Activated CD4-positive, alpha-beta T cell treated with anti-CD3 and anti-CD28 coated beads for 4 hours (primary cell): ENCODE measurements around the gene CEBPE.

Experiments
- DNase-seq, 2 donors: peaks; one replicate each; pipeline ENCODE4 v3.0.0-alpha.2; 2020

CEBPE gene

DNA sequence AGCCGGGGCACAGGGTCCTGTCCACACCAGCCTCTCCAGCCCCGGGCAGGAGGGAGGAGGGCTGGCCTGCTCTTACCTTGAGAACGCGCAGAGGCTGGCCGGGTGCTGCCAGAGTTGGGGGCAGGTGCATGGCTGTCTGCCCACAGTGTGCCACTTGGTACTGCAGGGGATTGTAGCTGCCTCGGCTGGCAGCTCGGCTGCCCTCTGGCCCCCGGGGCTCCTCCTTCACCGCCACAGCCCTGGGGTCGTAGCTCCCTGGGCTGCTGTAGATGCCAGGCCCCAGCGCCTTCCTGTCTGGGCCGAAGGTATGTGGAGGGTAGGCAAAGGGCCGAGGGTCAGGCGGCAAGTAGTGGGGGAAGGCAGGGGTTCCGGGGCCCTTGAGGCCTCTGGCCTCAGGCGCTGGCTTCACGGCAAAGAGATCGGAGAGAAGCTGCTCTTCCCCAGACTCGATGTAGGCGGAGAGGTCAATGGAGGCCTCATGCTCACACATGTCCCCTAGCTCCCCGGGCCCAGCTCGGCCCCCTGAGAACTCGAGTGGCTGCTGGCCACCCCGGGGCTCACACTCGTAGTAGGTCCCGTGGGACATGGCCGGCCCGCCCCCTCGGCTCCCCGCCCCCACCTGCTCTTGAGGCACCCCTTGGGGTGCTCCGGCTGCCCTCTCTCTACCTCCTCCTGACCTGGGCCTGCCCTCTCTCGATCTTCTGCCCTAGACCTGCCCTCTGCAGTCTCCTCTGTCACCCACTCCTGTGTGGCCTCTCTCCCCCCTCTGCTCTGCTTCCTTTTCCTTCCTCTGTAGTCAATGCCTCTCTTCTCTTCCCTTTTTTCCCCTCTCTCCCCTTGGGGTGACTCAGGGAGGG, at the start of gene CEBPE:
CEBPE (minus strand) TSS at position 750 of the 857 bp plus-strand sequence; CDS start at position 586, 164 bp downstream.
- DNase-seq, result no peak

DNA sequence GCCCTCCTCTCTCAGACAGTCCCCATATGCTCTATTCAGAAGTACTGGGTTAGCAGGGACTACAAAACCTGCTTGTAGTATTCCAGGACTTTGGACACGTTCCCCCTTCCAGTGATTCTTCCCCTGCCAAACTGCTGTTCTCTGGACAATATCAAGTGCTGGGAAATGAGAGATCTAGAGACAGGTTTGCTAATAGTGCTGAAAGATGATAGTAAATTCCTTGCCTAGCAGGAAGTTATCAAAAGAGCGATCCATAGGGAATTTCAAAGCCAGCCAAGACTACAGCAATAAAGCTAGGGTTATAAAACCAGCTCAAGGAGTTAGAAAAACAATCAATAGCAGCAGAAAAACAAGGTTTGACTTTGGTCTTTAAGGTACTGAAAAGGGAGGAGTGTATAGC, 49.2 kb upstream of the CEBPE start:
- no peak for DNase-seq

GRCh38 chr14:23167116-23167847, 48.2 kb upstream of the CEBPE start:
- no peak for DNase-seq

- no peak for DNase-seq
Measured at GRCh38 chr14:23164949-23165348, 45.9 kb upstream of the CEBPE start.

DNA sequence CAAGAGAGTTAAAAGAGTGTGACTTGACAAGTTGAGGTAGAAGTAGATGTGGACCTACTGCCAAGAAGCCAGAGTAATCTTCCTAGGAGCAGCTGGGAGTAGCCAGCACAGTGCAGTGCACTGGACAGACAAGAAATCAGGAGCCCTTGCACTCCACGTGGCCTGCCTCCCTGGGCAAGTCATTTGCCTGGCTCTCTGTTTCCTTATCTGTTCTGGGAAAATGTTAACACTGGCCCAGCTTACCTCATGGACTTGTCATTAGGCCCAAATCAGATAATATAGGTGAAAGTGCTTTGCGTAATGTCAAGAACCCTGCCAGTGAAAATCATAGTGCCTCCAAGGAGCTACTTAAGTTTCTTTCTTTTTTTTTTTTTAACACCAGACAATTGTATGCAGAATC, 45.2 kb upstream of the CEBPE start:
- no peak for DNase-seq

- DNase-seq, result no peak
Measured at GRCh38 chr14:23163830-23164229, 44.8 kb upstream of the CEBPE start.

GRCh38 chr14:23162800-23163199, 43.7 kb upstream of the CEBPE start:
- DNase-seq, result no peak

DNA sequence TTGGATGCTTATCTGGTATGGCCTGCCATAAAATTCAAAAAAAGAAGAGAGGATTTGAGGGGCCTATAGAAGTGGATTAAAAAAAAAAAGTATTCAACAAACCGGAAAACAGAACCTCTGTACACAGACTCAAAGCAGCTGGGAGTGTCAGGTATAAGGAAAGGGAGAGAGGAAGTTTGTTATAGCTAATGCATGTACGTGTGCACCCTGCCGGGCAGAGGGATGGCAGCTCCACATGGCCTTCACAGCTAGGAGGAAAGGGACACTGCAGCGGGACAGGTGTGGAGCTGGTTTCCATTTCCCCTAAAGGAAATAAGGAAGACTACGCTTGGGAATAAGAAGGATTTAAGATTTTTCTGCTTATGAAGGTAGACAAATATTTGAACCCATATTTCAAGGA, 43.0 kb upstream of the CEBPE start:
- DNase-seq, result no peak

DNA sequence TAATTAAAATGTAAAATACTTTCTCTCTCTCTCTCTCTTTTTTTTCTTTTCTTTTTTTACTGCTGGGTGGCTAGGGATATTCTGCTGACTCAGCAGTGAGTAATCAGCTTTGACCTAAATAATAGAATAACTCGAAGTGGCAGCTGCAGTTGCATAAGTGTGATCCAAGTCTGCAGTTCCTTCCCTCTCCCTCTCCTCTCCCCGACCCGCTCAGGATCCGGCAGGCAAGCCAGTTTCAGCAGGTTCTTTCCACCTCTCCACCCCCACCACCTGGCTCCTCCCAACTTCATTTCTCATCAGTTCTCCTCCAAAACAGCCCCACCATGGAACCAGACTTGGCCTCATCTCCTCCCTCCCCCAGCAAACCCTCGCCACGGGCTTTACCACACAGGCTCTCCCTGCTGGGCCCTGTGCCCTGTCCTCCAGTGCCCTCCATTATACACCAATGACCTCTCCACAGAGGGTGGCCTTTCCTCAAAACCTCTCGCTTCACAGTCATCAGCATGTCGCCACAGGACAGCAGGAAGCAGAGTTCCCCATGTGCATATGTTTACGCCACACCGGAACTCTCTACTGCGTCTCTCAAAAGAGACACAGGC, 42.0 kb upstream of the CEBPE start:
- DNase-seq, result no peak

DNA sequence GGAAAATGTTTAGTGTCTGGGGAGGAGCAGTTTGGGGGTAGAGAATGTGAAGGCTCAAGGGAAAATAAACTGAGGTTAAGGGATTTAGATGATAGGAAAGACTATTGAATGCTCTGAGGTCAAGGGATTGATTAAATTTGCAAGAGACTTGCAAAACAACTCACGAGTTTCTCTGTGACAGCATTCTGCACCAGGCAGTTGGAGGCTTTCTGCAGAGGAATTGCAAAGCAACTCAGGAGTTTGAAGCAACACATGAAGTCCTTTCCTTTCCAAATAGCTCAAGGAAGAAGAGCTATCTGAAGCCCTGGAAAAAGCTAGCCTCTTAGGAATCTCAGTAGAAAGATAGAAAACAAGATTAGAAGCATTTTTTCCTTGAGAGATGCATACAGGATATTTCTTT, 40.5 kb upstream of the CEBPE start:
- no peak for DNase-seq

DNA sequence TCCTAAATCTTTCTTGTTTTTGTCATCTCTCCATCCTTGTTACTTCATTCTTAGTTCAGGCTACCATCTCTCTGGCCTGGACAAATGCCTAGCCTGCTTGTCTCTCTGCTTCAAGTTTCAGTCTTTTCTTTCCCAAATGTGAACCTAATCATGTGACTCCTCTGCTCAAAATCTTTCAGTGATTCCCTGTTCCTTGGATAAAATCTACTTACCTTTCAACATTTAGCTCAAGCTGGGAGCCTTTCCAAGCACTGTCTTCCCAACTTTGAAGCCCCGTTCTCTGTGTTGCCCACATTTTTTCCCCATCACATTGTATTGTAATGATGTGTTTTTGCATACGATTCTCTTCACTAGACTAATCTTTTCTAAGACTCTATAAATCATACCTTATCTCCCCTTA, 39.7 kb upstream of the CEBPE start:
- DNase-seq, result no peak

- DNase-seq, result no peak
Measured at GRCh38 chr14:23154964-23155587, 36.0 kb upstream of the CEBPE start.

GRCh38 chr14:23153851-23154796, 35.1 kb upstream of the CEBPE start:
- peak in 1 of 2 donors; percentile 2 for DNase-seq

GRCh38 chr14:23151342-23151741, 32.3 kb upstream of the CEBPE start:
- DNase-seq, result no peak

DNA sequence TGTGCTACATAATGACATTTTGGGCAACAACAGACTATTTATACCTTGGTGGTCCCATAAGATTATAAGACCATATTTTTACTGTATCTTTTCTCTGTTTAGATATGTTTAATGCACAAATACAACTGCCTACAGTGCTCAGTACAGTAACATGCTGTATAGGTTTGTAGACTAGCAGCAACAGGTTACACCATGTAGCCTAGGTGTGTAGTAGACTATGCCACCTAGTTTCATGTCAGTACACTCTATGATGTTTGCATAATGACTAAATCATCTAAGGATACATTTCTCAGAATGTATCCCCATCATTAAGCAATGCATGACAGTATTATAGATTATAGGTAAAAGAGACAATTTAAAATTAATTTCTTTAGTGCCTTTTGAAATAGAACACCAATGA, 30.7 kb upstream of the CEBPE start:
- no peak for DNase-seq

- no peak for DNase-seq
Measured at GRCh38 chr14:23148591-23149249, 29.7 kb upstream of the CEBPE start.

DNA sequence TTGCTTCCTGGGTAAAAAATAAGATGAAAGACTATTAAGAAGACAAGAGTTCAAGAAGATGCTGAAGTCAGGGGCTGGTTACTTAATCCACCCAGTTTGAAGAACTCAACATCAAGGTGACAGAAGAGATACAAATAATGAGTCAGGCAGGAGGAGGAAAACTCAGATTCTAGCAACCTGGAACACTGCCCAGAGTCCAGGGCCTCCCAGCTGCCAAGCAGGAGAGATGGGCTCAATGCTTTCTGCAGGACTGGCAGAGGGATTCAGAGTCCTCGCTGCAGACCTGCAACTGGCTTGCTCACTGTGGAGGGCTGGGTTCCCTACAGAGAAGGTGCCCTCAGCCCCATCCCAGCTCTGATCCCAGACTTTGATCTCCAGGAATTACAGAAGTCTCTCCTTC, 28.6 kb upstream of the CEBPE start:
- no peak for DNase-seq

DNA sequence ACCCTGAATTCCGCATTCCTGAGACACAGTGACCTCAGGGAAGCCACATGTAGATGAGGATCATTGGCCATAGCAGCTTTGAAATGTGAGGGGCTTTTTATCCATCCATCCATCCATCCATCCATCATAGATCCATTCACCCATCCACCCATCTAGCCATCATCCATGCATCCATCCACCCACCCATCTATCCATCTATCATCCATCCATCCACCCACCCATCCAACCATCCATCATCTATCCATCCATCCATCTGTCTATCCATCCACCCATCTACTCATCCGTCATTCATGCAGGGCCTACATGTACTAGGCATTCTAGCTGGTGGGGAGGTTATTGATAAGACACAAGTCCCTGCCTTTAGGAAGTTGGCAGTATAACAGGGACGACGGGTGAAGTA, 27.9 kb upstream of the CEBPE start:
- DNase-seq, result no peak

DNA sequence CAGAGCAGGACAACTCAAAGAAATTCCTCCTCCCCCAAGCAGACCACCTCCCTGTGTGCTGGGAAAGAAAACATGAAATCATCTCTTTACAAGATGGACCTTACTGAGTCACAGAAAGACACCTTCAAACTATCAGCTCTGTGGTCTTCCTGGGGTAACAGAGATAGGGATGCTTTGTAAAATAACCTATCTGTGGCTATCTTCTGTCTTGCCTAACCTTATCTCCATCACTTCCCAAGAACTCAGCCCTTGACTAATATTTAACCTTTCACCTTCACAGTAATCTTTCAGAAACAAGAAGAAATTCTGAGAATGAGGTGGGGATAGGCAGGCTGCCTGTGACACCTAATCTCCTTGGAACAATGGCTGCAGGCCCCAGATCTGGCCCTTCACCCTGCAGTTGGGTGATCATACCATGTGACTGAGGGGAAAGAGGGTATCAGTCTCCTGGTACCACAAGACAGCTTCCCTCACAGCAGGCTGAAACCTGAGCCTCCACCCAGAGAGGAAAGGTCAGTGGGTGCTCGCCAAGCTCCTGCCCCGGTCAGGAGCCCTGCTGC, 27.4 kb upstream of the CEBPE start:
- no peak for DNase-seq

DNA sequence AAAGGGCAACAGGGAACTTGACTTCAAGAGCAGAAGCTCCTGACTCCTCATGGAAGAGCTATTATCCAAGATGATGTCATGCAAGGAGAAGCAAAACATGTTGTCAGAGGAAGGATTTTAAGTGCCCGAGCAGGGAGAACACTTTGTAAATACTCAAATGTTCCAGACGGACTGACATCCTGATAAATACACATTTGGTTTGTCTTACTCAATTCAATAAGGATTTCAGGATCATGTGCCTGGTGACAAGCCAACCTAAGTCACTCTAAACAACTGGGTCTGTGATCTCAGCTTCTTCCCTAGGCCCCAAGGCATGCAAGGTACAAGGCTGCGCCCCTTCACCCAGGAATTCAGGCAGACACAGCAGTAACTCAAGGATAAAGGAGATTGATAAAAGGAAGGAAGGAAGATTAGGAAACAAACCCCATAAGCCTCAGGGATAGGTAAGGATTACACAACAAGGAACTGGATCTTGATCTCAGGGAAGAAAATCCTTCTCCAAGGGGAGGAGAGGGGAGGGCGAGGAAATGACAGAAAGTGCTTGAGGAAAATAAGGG, 26.8 kb upstream of the CEBPE start:
- no peak for DNase-seq

DNA sequence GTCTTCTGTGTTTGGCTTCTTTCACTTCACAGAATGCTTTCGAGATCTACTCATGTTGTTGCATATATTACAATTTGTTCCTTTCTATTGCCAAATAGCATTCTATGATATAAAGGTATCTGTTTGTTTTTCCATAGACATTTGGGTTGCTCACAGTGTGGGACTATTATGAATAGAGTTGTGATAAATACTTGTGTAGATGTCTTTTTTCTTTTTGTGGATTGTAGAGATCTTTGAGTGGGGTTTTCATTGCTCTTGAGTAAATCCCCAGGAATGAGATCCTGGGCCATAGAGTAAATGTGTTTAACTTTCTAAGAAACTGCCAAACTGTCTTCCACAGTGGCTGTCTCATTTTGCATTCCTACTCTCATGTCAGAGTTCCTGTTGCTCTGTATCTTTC, 24.9 kb upstream of the CEBPE start:
- DNase-seq, result no peak
